Measurements from ENCODE around the gene CTDP1.

DNA sequence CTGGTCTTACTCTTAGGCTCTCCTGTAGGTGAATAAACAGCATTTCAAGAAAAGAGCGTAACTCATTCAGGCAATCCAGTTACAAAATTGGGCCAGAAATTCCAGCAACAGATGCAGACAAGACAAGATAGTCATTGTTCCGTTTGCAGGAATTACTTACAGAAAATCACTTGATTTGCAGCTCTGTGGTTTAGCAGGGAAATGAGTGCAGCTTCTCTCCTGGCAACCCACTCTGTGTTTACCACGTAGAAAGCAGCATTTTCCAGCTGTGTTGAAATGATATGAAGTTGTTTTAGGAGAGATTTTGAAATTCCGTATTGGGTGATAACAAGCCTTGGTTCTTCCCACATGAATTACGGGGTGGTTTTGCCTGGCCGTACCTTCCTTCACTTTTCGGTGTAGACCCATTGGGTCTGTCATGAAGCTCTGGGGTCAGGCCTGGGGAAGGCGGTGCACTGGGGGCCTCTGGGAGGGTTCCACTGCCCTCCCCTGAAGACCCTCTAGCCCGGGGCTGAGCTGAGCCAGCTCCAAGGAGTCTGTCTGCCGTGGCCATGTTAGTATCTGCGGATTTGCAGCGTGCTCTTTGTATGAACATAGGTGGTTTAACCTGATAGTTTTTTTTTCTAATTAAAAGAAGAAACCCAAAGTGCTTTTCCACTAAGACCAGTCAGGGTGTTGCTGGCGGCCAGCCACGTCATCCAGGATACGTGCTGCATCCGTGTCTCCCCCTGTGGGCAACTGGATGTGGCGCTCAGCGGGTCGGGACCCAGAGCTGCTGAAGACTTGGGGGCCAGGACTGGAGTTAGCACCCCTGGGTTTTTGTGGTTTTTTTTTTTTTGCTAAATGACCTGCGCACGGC, 59.2 kb downstream of the CTDP1 start:
- TF ChIP-seq, protein P1, sequence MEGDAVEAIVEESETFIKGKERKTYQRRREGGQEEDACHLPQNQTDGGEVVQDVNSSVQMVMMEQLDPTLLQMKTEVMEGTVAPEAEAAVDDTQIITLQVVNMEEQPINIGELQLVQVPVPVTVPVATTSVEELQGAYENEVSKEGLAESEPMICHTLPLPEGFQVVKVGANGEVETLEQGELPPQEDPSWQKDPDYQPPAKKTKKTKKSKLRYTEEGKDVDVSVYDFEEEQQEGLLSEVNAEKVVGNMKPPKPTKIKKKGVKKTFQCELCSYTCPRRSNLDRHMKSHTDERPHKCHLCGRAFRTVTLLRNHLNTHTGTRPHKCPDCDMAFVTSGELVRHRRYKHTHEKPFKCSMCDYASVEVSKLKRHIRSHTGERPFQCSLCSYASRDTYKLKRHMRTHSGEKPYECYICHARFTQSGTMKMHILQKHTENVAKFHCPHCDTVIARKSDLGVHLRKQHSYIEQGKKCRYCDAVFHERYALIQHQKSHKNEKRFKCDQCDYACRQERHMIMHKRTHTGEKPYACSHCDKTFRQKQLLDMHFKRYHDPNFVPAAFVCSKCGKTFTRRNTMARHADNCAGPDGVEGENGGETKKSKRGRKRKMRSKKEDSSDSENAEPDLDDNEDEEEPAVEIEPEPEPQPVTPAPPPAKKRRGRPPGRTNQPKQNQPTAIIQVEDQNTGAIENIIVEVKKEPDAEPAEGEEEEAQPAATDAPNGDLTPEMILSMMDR (conservative IDR thresholded peaks at IDR 0.05 in 1 of 2, IDR thresholded peaks at IDR 0.05 in 1 of 2; ENCODE audit: extremely low read depth in 1 of 2, insufficient read depth in 1 of 2, low read depth in 1 of 2, low read length in 2 of 2) = no peak
- no peak for TF ChIP-seq EZH2 (IDR thresholded peaks at IDR 0.05; ENCODE audit: borderline replicate concordance, low read length)

All from mammary epithelial cell (primary cell).